MCF 10A (cell line): ENCODE data around the gene TMEM184A. TPM values are rescaled to one million over a fixed set of nuclear protein-coding genes. Genes with fewer than 3 reads are reported as not detected.

Experiments
- BruUV-seq: library from RNA; stranded (reverse); fragments of 400-500 nt; replicated peaks from 2 replicates; lab custom pipeline; 2021; lab: Mats Ljungman, UMichigan
- CTCF ChIA-PET: fragments of 300-600 bp; sonication (Branson Sonifier 250); formaldehyde crosslinking; extraction: SDS; loops from one replicate; lab custom pipeline; 2021; ENCODE audit warnings: antibody characterized with exemption, inconsistent platforms; lab: Yijun Ruan, JAX
- POLR2A ChIA-PET: fragments of 300-600, 350-650 bp; sonication (Branson Sonifier 250); formaldehyde crosslinking; extraction: SDS; loops from one replicate; lab custom pipeline; 2020; ENCODE audit warnings: antibody characterized with exemption, inconsistent platforms; lab: Yijun Ruan, JAX
- DNase-seq: peaks from one replicate; pipeline ENCODE4 v3.0.0-alpha.2; 2018; ENCODE audit not compliant: unreplicated experiment
- H3K27ac Mint-ChIP-seq: one replicate; pipeline ENCODE4 v1.8.0; 2022; ENCODE audit warnings: mild to moderate bottlenecking, low read depth, mixed read lengths; ENCODE audit not compliant: unreplicated experiment
- H3K27me3 Mint-ChIP-seq: one replicate; pipeline ENCODE4 v1.8.0; 2022; ENCODE audit warnings: mixed read lengths; ENCODE audit not compliant: insufficient read depth, unreplicated experiment
- H3K36me3 Mint-ChIP-seq: one replicate; pipeline ENCODE4 v1.8.0; 2022; ENCODE audit warnings: mild to moderate bottlenecking, moderate library complexity, mixed read lengths; ENCODE audit not compliant: insufficient read depth, unreplicated experiment
- H3K4me1 Mint-ChIP-seq: one replicate; pipeline ENCODE4 v1.8.0; 2022; ENCODE audit warnings: mixed read lengths; ENCODE audit not compliant: insufficient read depth, unreplicated experiment
- H3K4me3 Mint-ChIP-seq: one replicate; pipeline ENCODE4 v1.8.0; 2022; ENCODE audit warnings: mild to moderate bottlenecking, moderate library complexity, mixed read lengths; ENCODE audit not compliant: unreplicated experiment
- H3K9me3 Mint-ChIP-seq: one replicate; pipeline ENCODE4 v1.8.0; 2022; ENCODE audit warnings: mixed read lengths; ENCODE audit not compliant: unreplicated experiment
- intact Hi-C: fragments of 100-400 bp; cut with micrococcal nuclease; formaldehyde crosslinking; loops from 2 replicates; pipeline ENCODE4 v1.14.1; 2022
- total RNA-seq: library from RNA; stranded (reverse); gene quantifications from 2 replicates; pipeline ENCODE4 v1.2.3, GENCODE V29; 2022
- TF ChIP-seq, protein P1 (sequence below): fragments of 200-600 bp; IDR thresholded peaks from one replicate; pipeline ENCODE4 v1.8.0; 2022; ENCODE audit warnings: antibody characterized with exemption, mild to moderate bottlenecking; ENCODE audit not compliant: unreplicated experiment

TMEM184A gene
- total RNA-seq, 1 experiment from 2014 or later = 14.2 TPM

DNA sequence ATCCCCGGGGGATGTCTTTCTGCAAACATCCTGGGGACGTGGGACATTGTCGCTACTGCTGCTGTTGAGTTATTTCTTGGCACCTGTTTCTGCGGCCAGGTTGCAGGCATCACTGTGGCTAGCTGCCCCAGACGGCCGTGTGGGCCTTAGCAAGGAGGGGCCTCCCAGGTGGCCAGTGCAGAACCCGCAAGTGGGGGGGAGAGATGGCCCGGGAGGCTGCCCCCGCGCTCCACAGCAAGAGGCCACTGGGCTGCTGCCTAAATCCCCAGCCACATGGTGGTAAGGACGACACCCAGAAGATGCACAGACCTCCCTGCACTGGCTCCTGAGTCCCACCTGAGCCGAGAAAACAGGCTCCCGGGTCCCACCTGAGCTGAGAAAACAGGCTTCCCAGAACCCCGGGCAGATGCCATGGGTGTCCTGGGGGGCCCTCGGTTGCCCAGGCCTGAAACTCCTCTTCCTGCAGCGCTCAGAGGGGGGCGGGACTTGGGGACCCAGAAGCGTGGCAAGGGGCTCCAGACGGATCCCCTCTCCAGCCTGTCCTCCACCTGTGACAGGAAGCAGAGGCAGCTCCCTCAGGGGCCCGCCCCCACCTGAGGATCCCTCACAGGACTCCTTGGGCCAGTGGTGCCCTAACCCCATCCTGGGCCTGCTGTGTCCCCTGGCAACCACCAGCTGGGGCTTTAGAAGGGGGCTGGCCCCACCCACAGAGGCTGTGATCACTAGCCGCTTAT lies 26.5 kb downstream of the TMEM184A start:
- TF ChIP-seq, protein P1, sequence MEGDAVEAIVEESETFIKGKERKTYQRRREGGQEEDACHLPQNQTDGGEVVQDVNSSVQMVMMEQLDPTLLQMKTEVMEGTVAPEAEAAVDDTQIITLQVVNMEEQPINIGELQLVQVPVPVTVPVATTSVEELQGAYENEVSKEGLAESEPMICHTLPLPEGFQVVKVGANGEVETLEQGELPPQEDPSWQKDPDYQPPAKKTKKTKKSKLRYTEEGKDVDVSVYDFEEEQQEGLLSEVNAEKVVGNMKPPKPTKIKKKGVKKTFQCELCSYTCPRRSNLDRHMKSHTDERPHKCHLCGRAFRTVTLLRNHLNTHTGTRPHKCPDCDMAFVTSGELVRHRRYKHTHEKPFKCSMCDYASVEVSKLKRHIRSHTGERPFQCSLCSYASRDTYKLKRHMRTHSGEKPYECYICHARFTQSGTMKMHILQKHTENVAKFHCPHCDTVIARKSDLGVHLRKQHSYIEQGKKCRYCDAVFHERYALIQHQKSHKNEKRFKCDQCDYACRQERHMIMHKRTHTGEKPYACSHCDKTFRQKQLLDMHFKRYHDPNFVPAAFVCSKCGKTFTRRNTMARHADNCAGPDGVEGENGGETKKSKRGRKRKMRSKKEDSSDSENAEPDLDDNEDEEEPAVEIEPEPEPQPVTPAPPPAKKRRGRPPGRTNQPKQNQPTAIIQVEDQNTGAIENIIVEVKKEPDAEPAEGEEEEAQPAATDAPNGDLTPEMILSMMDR = no peak
- no peaks in the 10 kb centered on the region for H3K9me3 Mint-ChIP-seq
- no TSS peak for BruUV-seq
- H3K36me3 Mint-ChIP-seq = peaks cover 6% of the 10 kb centered on the region
- H3K27me3 Mint-ChIP-seq = no peaks in the 10 kb centered on the region
- peaks cover 21% of the 10 kb centered on the region for H3K4me1 Mint-ChIP-seq
- no peak overlapping the region for H3K27ac Mint-ChIP-seq
- no peak for DNase-seq
- H3K4me3 Mint-ChIP-seq = no peak overlapping the region
- intact Hi-C loops = no loop called here
- CTCF ChIA-PET = interaction anchor here (0.7 kb wide), 1 partner anchor 24 kb away, joined by 3 read pairs; no protein-coding TSS in a partner anchor
- POLR2A ChIA-PET = interaction anchor here (0.8 to 2.4 kb wide), 2 partner anchors 15 to 35 kb away, joined by 3 to 8 read pairs; no protein-coding TSS in a partner anchor

DNA sequence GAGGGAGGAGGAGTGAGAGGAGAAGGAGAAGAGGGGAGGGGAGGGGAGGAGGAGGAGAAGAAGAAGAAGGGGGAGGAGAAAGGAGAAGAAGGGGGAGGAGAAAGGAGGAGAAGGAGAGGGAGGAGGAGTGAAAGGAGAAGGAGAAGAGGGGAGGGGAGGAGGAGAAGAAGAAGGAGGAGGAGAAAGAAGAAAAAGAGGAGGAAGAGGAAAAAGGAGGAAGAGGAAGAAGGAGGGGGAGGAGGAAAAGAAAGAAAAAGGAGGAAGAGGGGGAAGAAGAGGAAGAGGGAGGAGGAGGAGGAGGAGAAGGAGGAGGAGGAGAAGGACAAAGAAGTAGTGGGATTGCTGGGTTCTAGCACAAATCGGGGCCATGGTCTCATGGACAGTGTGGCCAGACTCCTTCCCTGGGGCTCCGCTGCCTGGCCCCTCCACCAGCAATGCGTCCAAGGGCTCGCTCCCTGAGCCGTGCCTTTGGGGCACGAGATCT lies 29.7 kb downstream of the TMEM184A start:
- Mint-ChIP-seq H3K27me3 (no peaks in the 10 kb centered on the region), H3K36me3 (no peaks in the 10 kb centered on the region), H3K9me3 (no peaks in the 10 kb centered on the region), H3K4me1 (peaks cover 9% of the 10 kb centered on the region), H3K27ac (peak overlapping the region; percentile 81), H3K4me3 (no peak overlapping the region)
- no TSS peak for BruUV-seq
- POLR2A ChIA-PET = interaction anchor here (0.9 kb wide), 1 partner anchor 13 kb away, joined by 3 read pairs; no protein-coding TSS in a partner anchor
- DNase-seq = peak; percentile 51
- CTCF ChIA-PET = no interaction called here
- intact Hi-C loops = no loop called here
- TF ChIP-seq, protein P1 = no peak

DNA sequence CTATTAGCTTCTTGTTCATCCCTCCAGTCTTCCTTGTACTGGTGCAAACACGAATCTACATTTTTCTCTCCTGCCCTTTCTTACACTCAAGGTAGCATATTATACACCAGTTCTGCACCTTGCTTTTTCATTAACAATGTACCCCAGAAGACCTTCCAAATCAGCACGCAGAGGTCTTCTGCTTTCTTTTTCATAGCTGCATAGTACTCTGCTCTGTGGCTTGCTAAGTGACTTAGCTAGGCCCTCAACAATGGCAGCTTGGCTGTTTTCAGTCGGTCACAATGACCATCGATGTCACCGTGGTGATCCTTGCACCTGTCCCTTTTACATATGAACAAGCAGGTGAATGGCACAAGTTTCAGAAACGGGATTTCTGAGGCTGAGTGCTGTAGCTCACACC lies 30.6 kb downstream of the TMEM184A start:
- Mint-ChIP-seq H3K4me3 (no peak overlapping the region), H3K9me3 (no peaks in the 10 kb centered on the region), H3K27ac (peak overlapping the region; percentile 81), H3K27me3 (no peaks in the 10 kb centered on the region), H3K36me3 (no peaks in the 10 kb centered on the region), H3K4me1 (peaks cover 9% of the 10 kb centered on the region)
- ChIA-PET CTCF (no interaction called here), POLR2A (interaction anchor here (2.0 kb wide), 1 partner anchor 12 kb away, joined by 7 read pairs; no protein-coding TSS in a partner anchor)
- no TSS peak for BruUV-seq
- TF ChIP-seq, protein P1 = no peak
- no peak for DNase-seq
- intact Hi-C loops = no loop called here

DNA sequence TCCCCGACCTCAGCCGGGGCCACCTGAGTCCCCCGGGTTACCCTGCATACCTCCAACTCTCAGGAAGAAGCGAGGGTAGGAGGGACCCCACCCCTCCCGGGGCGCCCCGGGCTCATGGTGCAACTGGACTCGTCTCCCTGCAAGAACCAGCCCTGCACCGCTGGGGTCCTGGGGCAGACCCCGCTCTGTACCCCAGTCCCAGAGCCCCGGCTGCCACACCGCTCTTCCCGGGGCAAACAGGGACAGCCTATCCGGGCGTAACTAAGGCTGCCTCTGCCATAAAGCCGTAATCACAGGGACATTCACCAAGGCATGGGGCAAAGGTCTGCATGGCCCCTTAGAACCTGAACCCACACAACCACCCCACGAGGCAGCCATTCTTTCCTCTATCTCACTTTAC lies 32.2 kb downstream of the TMEM184A start:
- no TSS peak for BruUV-seq
- TF ChIP-seq, protein P1 = no peak
- Mint-ChIP-seq H3K9me3 (no peaks in the 10 kb centered on the region), H3K4me3 (no peak overlapping the region), H3K36me3 (no peaks in the 10 kb centered on the region), H3K27me3 (no peaks in the 10 kb centered on the region), H3K27ac (no peak overlapping the region), H3K4me1 (peaks cover 9% of the 10 kb centered on the region)
- intact Hi-C loops = no loop called here
- POLR2A ChIA-PET = interaction anchor here (2.0 kb wide), 1 partner anchor 11 kb away, joined by 7 read pairs; no protein-coding TSS in a partner anchor
- no peak for DNase-seq
- CTCF ChIA-PET = no interaction called here
